ENCODE measurements around the gene TNIP2.

DNA sequence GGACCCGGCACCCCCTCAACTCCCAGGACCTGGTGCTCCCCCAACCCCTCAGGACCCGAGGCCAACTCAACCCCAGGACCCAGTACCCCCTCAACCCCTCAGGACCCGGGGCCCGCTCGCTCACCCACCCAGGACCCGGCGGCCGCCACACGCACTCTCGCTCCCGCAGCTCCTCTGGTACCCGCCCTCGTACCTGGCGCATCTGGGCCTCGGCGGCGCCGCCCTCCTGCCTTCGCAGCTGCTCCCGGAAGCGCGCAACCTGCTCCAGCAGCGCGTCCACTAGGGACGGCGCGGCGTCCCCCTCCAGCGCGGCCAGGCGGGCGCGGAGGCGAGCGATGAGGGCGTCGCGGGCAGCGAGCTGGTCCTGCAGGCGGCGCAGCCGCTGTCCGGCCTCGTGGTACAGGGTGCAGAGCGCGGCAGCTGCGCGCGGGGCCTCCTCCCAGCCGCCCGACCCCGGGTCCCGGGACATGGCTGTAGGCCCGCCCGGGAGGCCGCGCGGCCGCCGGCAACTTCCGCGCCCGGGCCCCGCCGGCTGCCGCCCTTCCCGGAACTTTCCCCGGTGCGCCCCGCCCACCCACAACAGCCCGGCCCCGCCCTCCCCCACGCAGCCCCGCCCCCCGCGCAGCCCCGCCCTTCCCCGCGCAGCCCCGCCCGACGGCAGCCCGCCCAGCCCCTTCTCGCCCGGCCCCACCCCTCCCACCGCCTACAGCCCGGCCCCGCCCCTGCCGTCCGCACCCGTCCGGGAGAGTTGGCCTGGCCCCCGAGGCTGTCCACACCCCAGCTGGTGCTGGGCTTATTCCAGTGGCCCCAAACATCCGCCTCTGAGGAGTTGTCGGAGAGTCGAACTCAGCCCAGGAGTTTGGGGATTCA, at the start of gene TNIP2:
- TF ChIP-seq EZH2 (IDR thresholded peaks at IDR 0.05; ENCODE audit: insufficient read depth, poor library complexity, severe bottlenecking) (no peak), EZH2phosphoT487 (IDR thresholded peaks at IDR 0.05; ENCODE audit: insufficient read depth, low read depth) (no peak)
